ENCODE data around the gene PRND.

GRCh38 chr20:4717816-4718570 lies 3.7 kb upstream of the PRND start:
- TF ChIP-seq CTCF (IDR thresholded peaks at IDR 0.05), result no peak
- TF ChIP-seq EZH2 (IDR thresholded peaks at IDR 0.05; ENCODE audit: borderline replicate concordance, insufficient read depth, low read depth, low read length, poor library complexity, severe bottlenecking), result no peak
